ENCODE measurements around the gene EIF4B.
"Not testable (repeated sequence)": the region's sequence is repeated elsewhere in the genome, so short reads cannot be mapped to it uniquely, and the experiment has no call there.

The EIF4B gene

GRCh38 chr12:52993558-52993869 lies 12.7 kb upstream of the EIF4B start:
- DNase-seq (ENCODE audit: insufficient read length, low spot score) (no peak), FAIRE-seq (no peak)
- TF ChIP-seq CTCF (IDR thresholded peaks at IDR 0.05; ENCODE audit: insufficient read depth, missing control alignments), result no peak

- FAIRE-seq (no peak), DNase-seq (ENCODE audit: insufficient read length, low spot score) (no peak)
- TF ChIP-seq CTCF (IDR thresholded peaks at IDR 0.05; ENCODE audit: insufficient read depth, missing control alignments), result no peak
Measured at GRCh38 chr12:53004178-53004577, 2.1 kb upstream of the EIF4B start.

- no peak for DNase-seq (ENCODE audit: insufficient read length, low spot score)
- FAIRE-seq, result no peak
- no peak for TF ChIP-seq CTCF (IDR thresholded peaks at IDR 0.05; ENCODE audit: insufficient read depth, missing control alignments)
Measured at GRCh38 chr12:53004582-53004981, 1.7 kb upstream of the EIF4B start.

- DNase-seq (ENCODE audit: insufficient read length, low spot score) (no peak), FAIRE-seq (no peak)
- no peak for TF ChIP-seq CTCF (IDR thresholded peaks at IDR 0.05; ENCODE audit: insufficient read depth, missing control alignments)
Measured at GRCh38 chr12:53005215-53005985, 856 bp upstream of the EIF4B start.

- TF ChIP-seq CTCF (IDR thresholded peaks at IDR 0.05; ENCODE audit: insufficient read depth, missing control alignments), result no peak
- peak; percentile 42 for DNase-seq (ENCODE audit: insufficient read length, low spot score)
- no peak for FAIRE-seq
Measured at GRCh38 chr12:53006810-53007309, 604 bp downstream of the EIF4B start.

- no peak for FAIRE-seq
- no peak for DNase-seq (ENCODE audit: insufficient read length, low spot score)
- no peak for TF ChIP-seq CTCF (IDR thresholded peaks at IDR 0.05; ENCODE audit: insufficient read depth, missing control alignments)
Measured at GRCh38 chr12:53007343-53007742, 1.1 kb downstream of the EIF4B start.

- FAIRE-seq; DNase-seq (ENCODE audit: insufficient read length, low spot score): not testable (repeated sequence)
Measured at GRCh38 chr12:53008760-53009159, 2.5 kb downstream of the EIF4B start.

Measured in D721Med (cell line).